HG03175 (cell line): ENCODE measurements around the gene MRPL58.

Experiments used
- ATAC-seq: cut with Tn5 transposase; IDR thresholded peaks from one replicate; pipeline ENCODE4 v1.9.1; 2021; ENCODE audit warnings: mild to moderate bottlenecking, moderate library complexity; ENCODE audit not compliant: unreplicated experiment

Gene MRPL58

DNA sequence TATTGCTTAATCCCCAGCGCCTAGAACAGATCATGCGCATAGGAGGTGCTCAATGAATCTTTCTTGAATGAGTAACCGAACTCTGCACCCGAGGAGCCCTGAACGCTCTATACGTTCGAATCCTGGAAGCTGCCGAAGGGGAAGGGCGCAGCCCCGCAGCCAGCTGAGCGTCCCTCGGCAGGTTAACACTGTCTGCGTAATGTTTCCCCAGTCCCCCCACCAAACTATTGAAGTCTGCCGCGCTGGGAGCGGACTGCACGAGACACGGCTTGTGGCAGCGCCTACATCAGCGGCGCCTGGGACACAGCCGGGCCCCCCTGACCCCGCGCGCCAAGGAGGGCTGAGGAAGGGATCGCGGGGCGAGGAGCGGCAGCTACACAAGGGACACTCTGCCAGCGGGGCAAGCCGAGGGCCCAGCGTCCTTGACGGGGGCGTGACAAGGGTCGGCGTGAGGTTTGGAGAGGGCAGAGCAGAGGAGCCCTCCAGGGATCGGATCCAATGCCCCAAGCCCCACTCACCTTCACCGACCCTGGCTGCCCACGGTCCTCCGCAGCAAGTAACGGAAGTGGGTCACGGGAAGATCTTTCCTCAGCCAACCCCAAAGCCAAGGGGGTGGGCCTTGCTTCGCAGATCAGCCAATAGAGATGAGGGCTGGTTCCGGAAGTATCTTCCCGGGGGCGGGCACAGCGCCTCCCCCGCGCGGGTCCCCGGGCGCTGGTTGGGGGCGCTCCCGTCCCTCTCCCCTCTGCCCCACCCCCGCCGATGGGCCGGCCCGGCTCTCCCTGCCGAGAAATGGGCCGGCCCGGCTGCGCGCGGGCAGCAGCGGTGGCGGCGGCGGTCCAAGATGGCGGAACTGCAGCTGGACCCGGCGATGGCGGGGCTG lies 34.2 kb downstream of the MRPL58 start, which contains the start of the genes ATP5PD and KCTD2:
Gene ATP5PD, minus strand, starts transcription at position 563 of the 883 bp plus-strand sequence. CDS start 4,319 bp downstream, outside the sequence.
Gene KCTD2, plus strand, starts transcription at position 819 of the 883 bp plus-strand sequence. Its CDS starts 26 bp downstream, at position 845.
- peak; percentile 96 for ATAC-seq

DNA sequence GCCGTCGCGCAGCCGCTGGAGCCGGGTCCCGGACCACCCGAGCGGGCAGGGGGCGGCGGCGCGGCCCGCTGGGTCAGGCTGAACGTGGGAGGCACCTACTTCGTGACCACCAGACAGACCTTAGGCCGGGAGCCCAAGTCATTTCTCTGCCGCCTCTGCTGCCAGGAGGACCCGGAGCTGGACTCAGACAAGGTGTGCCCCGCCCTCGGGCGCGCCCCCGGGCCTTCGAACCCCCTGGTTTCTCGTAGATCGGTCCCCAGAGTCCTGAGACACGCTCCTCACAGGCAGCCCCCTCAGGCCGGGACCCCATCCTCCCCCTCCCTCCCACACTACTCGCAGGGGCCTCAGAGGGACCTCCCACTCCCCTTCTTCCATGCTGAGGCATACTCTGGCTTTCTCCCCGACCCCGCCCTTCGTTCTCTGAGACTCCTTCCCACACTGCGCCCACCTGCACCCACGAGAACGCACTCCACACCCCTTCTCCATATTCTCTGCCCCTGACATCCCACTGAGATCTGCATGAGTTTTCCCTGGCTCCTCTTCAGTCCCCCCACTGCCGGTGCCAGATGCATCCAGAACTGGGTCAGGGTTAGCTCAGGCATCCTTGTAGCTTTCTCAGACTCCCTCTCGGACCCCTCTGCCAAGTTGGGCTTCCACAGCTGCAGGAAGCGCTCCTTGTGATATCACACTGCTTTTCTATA lies 35.1 kb downstream of the MRPL58 start:
- peak; percentile 19 for ATAC-seq

- ATAC-seq = no peak
Observed at GRCh38 chr17:75048249-75048878, 35.9 kb downstream of the MRPL58 start.

DNA sequence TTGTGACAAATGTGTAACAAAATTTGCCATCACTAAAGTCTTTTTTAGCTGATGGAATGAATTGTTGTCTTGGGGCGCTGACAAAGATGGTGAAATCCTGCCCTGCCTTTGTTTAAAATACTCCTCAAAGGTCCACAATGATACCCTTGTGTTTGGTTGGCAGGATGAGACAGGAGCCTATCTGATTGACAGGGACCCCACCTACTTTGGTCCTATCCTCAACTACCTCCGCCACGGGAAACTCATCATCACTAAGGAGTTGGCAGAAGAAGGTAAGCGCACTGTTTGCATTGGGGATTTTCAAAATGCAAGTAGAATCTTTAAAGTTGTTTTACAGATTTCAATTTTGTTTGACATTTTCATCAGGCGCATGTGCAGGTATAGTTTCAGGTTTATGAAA lies 36.6 kb downstream of the MRPL58 start:
- ATAC-seq = no peak

DNA sequence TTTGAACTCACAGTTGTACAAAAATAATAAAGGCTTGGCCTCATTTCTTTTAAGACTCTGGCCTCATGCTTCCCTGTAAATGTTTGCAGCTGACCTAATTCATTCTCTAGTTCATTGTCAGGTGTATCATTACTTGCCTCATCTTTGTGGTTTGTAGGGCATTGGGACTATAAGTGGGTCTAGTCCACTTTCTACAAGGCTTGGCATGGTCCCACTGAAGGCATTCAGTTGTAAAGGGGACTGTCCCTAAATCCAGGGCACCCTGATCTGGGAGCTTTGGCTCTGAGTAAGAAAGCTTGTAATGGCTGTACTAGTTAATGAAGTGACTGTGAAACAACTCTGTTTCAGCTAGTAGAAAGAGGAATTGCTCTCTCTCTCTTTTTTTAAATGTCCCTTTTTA lies 37.2 kb downstream of the MRPL58 start:
- no peak for ATAC-seq

GRCh38 chr17:75051941-75052340 lies 39.5 kb downstream of the MRPL58 start:
- no peak for ATAC-seq

GRCh38 chr17:75059369-75060345 lies 47.2 kb downstream of the MRPL58 start:
- ATAC-seq = no peak

DNA sequence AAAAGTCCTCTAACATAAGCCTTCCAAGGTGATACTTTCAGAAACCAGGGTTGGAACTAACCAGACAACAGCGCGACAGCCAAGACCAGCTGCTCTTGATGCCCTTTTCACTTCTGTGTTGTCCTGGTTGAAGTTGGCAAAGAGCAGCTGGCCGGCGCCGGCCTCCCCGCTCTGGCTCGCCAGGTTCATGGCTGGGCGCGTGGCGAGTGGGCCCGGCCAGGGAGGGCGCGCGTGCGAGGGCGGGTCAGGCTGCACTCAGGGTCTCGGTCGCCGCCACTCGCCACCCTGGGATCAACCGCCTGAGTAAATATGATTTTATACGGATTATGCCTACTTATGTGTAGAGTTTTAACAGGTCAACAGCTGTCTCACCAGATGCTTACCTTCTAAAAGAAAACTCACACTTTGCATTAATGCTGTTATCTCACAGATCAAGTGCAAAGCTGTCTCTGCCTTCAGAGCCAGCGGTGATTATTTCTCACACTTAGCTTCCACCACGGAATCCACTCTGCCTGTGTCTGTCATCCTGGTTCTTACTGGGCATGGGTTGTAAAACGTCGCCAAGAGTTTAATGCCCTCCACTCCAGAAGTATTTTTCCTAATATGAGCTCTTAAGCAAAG lies 48.1 kb downstream of the MRPL58 start:
- no peak for ATAC-seq

- ATAC-seq = no peak
Observed at GRCh38 chr17:75061055-75061438, 48.6 kb downstream of the MRPL58 start.

DNA sequence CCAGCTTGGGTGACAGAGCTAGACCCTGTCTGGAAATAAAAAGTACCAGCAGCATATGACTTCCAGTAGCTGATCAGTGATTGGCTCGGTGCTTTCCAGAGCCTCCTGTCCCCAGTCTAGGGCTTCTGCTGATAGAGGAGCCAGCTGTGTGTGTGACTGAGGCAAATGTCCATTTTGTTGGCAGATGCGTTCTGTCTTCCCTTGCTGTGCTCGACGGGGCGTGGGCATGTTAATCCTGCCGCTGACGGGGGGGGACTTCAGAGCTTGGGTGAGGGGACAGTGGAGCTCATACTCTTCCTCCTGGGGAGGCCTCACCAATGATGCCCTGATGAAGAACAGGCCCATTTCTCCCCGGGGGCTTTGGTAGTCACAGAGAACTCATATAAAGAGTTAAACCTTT lies 49.1 kb downstream of the MRPL58 start:
- ATAC-seq = no peak

GRCh38 chr17:75063201-75063600 lies 50.7 kb downstream of the MRPL58 start:
- no peak for ATAC-seq

GRCh38 chr17:75063626-75064025 lies 51.2 kb downstream of the MRPL58 start:
- ATAC-seq = no peak

DNA sequence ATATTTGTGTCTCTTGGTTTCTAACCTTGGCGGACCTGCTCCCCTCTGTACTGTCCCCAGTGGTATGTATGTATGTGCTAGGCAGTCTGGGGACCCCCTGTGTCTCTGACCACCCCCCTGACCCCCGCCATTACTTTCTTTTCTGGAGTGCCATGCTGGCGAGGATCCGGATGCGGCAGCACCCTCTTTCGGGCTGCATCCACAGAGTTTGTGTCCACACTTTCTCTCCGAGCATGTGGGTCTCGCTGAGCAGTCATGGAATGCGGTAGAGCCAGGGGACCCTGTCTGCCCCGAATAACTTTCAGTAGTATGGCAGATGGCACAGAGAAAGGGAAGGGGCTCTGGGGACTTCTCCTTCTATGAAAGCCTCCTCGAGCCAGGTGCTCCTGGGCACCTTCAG lies 51.6 kb downstream of the MRPL58 start:
- ATAC-seq = no peak

- no peak for ATAC-seq
Observed at GRCh38 chr17:75064460-75064859, 52.0 kb downstream of the MRPL58 start.

- ATAC-seq = no peak
Observed at GRCh38 chr17:75064867-75065561, 52.5 kb downstream of the MRPL58 start.

DNA sequence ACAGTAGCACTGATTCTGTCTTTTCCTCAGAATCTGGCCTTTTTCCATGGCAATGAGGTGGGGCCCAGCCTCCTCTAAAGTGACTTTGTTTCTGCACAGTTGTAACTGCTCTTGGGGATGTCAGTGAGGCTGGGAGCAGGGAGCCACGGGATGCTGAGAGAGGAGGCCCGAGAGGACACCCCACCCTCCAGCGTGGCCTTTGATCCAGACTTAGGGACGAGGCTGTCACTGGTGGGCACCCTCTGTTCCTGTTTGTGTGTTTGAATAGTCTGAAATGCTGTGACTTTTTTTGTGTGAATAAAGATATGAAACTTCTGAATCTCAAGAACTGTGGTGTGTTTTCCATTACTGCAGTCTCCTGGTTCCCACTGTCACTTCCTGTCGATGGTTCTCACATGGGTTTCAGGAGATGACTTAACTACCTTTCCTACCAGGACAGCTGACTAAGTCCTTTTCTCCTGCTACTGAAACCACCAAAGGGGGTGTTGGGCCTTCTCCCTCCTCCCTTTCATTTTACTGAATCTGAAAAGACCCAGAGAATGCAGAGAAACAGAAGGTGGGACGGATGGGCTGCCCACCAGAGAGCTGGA lies 53.2 kb downstream of the MRPL58 start:
- no peak for ATAC-seq

GRCh38 chr17:75067856-75068255 lies 55.4 kb downstream of the MRPL58 start:
- ATAC-seq = no peak

DNA sequence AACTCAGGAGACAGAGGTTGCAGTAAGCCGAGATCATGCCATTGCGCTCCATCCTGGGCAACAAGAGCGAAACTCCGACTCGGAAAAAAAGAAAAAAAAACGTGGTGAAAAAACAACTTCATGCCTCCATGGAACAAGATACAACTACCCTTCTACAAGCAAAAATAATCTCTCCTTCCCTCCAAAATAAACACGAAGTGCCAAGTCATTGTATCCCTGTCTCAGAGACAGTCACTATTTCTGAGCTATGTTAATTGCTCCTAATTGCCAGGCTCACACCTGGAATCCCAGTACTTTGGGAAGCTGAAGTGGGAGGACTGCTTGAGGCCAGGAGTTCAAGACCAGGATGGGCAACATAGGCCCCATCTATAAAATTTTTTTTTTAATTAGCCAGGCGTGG lies 56.3 kb downstream of the MRPL58 start:
- no peak for ATAC-seq

DNA sequence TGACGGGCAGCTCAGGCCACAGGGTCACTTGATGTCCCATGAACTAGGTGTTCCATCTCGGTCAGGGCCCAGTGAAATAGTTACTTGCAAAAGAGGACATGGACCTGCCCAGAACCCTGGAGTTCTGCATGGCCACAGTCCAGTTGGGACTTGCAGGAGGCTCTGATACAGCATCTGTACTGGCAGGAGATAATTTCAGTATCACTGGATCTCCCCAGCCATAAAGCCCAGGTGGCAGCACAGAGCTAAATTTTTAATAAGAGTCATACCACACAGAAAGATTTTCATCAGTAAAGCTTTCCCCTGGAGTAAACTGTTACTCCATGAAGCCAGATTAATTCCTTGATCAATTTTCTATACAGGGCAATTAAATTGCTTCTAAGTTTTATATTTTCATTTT lies 57.3 kb downstream of the MRPL58 start:
- no peak for ATAC-seq
